GM18507 (cell line): ENCODE results near the gene C1QTNF12.
A peak's percentile ranks its signal among the peaks of the same experiment; 100 is the strongest.
"Not testable (repeated sequence)": the region's sequence is repeated elsewhere in the genome, so short reads cannot be mapped to it uniquely, and the experiment has no call there.

Source experiments
- DNase-seq: peaks from one replicate; pipeline ENCODE4 v3.0.0; 2011; ENCODE audit warnings: low read depth; ENCODE audit not compliant: insufficient read length; ENCODE audit errors: extremely low spot score
- FAIRE-seq: peaks from 2 replicates; lab custom pipeline; 2011; peaks lifted over from hg19 to GRCh38; lab: Jason Lieb, UNC

The C1QTNF12 gene

GRCh38 chr1:1204425-1204920 is 42.0 kb downstream of the C1QTNF12 start:
- FAIRE-seq (no peak), DNase-seq (no peak)

DNA sequence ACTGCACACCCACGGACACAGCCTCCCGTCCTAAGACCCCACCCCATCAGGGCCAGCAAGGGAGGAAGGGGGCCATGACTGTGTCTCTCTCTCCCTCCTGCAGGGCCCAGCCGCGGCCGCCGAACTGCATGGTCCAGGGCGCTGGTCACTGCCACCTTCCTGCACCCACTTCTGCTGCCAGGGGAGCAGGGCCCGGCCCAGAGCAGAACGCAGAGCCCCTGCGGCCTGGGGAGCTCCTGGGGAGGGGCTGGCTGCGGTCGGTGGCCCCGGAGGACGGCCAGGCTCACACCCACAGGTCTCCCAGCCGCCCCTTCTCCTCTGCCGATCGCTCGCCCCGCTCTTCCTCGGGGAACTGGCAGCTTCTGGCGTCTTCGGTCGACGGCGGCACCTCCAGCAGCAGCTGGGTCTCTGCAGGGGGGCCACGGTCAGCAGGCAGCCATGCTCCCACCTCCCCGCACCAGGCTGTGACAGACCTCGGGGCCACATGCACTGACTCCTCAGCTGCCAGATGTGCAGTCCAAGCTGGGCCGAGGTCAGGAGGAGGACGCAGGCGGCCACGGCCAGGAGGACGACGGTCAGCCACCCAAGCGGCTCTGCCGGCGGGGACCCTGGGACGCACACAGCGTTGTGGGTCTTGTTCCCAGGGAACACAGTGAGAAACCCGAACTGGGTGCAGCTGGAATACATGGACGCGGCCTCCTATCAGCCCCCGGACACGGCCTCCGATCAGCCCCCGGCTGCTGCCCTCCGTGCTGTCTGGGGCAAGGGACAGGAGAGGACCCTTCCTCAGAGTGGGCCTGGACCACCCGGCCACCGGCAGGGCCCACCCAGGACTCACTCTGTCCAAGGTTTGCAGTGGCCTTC is 42.7 kb downstream of the C1QTNF12 start:
- DNase-seq = no peak
- FAIRE-seq = no peak

DNA sequence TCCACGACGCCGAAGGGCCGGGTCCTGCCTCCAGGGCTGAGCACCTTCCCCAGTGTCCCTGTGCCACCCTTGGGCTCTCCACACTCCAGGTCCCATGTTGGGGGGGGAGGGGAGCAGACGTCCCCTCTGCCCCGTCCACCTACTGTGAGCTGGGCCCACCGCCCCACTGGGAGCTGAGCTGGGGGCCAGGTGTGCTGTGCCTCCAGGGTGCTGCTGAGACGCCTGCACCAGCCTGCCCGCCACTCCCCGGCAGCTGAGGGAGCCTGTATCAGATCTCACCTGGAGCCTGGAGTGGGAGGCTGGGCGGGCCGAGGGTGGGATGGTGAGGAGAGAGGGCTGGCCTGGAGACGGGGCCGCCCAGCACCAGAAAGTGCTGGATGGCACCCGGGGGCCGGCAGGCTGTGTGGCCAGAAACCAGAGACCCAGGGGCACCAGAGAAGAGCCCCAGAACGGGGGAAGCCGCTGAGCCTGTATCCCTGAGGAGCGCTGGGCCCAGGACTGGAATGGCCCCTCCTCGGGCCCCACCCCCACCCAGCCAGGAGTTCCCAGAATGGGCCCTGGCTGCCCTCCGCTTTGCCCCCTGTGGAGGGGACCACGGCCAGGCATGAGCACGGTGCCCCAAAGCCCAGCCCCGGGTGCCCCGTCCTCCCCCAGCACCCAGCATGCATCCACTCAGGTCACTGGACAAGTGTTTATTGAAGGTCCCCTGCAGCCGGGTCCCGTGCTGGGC is 43.5 kb downstream of the C1QTNF12 start:
- DNase-seq (no peak), FAIRE-seq (no peak)

- peak; percentile 54 for DNase-seq
- peak; percentile 12 for FAIRE-seq
Observed at GRCh38 chr1:1200876-1201810, 45.4 kb downstream of the C1QTNF12 start.

GRCh38 chr1:1199961-1200875 is 46.3 kb downstream of the C1QTNF12 start:
- FAIRE-seq (no peak), DNase-seq (no peak)

GRCh38 chr1:1199141-1199960 is 47.2 kb downstream of the C1QTNF12 start:
- no peak for DNase-seq
- no peak for FAIRE-seq

DNA sequence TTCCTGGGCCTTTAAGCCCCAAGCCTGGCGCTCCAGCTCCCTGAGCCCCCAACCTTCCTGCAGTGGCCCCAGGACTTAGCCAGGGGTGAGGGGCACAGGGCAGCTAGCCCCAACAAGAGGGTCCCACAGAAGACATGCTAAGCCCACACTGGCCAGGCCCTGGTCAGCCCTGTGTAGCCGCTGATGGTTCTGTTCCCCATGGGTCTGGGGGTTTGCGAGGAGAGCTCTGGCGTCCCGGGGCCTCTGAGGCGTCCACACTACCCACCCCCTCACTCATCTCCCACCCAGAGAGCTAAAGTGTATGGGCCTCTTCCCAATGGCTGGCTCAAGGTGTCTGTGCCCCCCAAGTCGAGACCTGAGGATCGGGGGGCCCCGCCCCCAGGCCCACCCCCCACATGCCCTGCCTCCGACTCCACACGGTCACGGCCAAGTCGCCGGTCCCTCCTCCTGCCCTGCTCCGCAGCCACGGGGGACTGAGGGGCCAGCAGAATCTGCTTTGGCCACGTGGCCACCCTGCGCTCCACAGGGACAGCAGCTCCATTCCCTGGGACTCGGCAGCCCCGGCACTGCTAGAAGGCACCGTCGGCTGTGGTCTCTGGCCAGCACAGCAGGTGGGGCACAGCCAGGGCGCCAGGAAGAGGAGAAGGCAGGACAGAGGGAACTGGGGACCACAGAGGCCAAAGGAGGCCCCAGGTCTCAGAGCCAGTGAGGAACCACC is 47.9 kb downstream of the C1QTNF12 start:
- FAIRE-seq (no peak), DNase-seq (no peak)

DNA sequence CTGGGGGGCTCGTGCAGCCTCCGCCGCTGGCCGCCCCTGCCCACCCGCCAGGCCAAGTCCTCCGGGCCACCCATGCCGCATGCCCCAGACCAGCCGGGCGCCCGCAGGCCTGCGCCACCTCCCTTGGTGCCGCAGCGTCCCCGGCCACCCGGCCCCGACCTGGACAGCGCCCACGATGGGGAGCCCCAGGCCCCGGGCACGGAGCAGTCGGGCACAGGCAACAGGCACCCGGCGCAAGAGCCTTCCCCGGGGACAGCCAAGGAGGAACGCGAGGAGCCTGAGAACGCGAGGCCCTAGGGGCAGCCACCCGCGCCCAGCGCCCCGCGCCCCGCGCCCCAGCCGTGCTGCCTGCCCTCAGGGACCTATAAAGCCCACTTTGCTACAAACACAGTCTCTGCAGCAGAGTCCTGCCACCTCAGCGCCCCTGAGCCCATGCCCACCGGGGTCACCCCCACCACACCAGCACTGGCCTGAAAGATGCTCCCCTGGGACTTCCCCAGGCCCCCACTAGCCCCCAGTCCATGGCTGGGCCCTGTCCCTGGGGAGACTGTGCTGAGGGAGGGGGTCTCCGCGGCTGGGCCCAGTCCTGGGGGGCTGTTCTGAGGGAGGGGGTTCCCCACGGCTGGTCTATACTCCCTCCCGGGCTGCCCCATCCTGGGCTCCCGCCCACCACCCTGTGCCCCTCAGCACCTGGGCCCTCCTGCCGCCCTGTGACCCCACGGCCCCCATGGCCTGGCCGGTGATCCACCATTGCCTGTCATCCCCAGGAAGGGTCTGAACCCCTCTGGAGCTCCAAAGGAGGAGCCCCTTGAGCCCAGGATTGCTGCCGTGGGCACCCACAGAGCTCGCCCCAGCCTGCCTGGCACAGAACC is 48.7 kb downstream of the C1QTNF12 start:
- no peak for FAIRE-seq
- no peak for DNase-seq

GRCh38 chr1:1197188-1197500 is 49.4 kb downstream of the C1QTNF12 start:
- FAIRE-seq (no peak), DNase-seq (no peak)

- FAIRE-seq = no peak
- DNase-seq = no peak
Observed at GRCh38 chr1:1196431-1197187, 49.9 kb downstream of the C1QTNF12 start.

- not testable (repeated sequence) for DNase-seq, FAIRE-seq
Observed at GRCh38 chr1:1195726-1196125, 50.8 kb downstream of the C1QTNF12 start.

GRCh38 chr1:1194723-1195122 is 51.8 kb downstream of the C1QTNF12 start:
- DNase-seq = no peak
- no peak for FAIRE-seq
